MM.1S (cell line): ENCODE results near the gene MASP1.

ENCODE experiments used
- DNase-seq: peaks from one replicate; pipeline ENCODE4 v3.0.0-alpha.2; 2015
- H2AFZ ChIP-seq: fragments of 300-600 bp; sonication (generic); 2 replicates; pipeline ENCODE4 v1.6.0; 2016; ENCODE audit warnings: antibody characterized with exemption, low read length
- H3F3A ChIP-seq: fragments of 300-600 bp; sonication (generic); 2 replicates; pipeline ENCODE4 v1.6.1; 2016; ENCODE audit warnings: mild to moderate bottlenecking, antibody characterized with exemption, low read length, moderate library complexity, mixed read lengths; ENCODE audit not compliant: insufficient read depth
- H3K27ac ChIP-seq: fragments of 300-600 bp; sonication (generic); 2 replicates; pipeline ENCODE4 v1.5.1; 2016; ENCODE audit warnings: mild to moderate bottlenecking, low read length
- H3K27me3 ChIP-seq: fragments of 300-600 bp; sonication (generic); replicated peaks from 2 replicates; pipeline ENCODE4 v1.6.0; 2016; ENCODE audit warnings: low read length; ENCODE audit not compliant: insufficient read depth
- H3K36me3 ChIP-seq: fragments of 300-600 bp; sonication (generic); replicated peaks from 2 replicates; pipeline ENCODE4 v1.6.1; 2016; ENCODE audit warnings: mild to moderate bottlenecking, low read length, mixed read lengths; ENCODE audit not compliant: insufficient read depth
- H3K4me1 ChIP-seq: fragments of 300-600 bp; sonication (generic); 2 replicates; pipeline ENCODE4 v1.6.1; 2016; ENCODE audit warnings: low read length, mixed read lengths
- H3K4me2 ChIP-seq: fragments of 300-600 bp; sonication (generic); 2 replicates; pipeline ENCODE4 v1.6.0; 2016; ENCODE audit warnings: low read depth, low read length
- H3K4me3 ChIP-seq: fragments of 300-600 bp; sonication (generic); 2 replicates; pipeline ENCODE4 v1.5.1; 2016; ENCODE audit warnings: low read length, mixed read lengths
- H3K79me2 ChIP-seq: fragments of 300-600 bp; sonication (generic); 2 replicates; pipeline ENCODE4 v1.6.1; 2016; ENCODE audit warnings: mixed run types, low read length, mixed read lengths
- H3K9ac ChIP-seq: fragments of 300-600 bp; sonication (generic); 2 replicates; pipeline ENCODE4 v1.6.1; 2016; ENCODE audit warnings: low read length, mixed read lengths
- H3K9me2 ChIP-seq: fragments of 300-600 bp; sonication (generic); replicated peaks from 2 replicates; pipeline ENCODE4 v1.6.1; 2016; ENCODE audit warnings: mild to moderate bottlenecking, low read length, mixed read lengths; ENCODE audit not compliant: insufficient read depth
- H3K9me3 ChIP-seq: fragments of 300-600 bp; sonication (generic); replicated peaks from 2 replicates; pipeline ENCODE4 v1.6.1; 2016; ENCODE audit warnings: mild to moderate bottlenecking, low read length, mixed read lengths; ENCODE audit not compliant: insufficient read depth
- H4K20me1 ChIP-seq: fragments of 300-600 bp; sonication (generic); 2 replicates; pipeline ENCODE4 v1.6.1; 2016; ENCODE audit warnings: mild to moderate bottlenecking, low read length, moderate library complexity, mixed read lengths; ENCODE audit not compliant: insufficient read depth
- CTCF ChIP-seq: fragments of 300-600 bp; sonication (generic); IDR thresholded peaks from 2 replicates; pipeline ENCODE4 v1.5.1; 2016; ENCODE audit warnings: antibody characterized with exemption, low read length, mixed read lengths
- EZH2 ChIP-seq: fragments of 300-600 bp; sonication (generic); optimal IDR thresholded peaks from 2 replicates; pipeline ENCODE3; 2017; ENCODE audit warnings: low read depth, mild to moderate bottlenecking, antibody characterized with exemption, low read length, mixed read lengths
- EZH2phosphoT487 ChIP-seq: fragments of 300-600 bp; sonication (generic); IDR thresholded peaks from 2 replicates; pipeline ENCODE4 v1.6.1; 2018; ENCODE audit warnings: antibody characterized with exemption, low read length

Gene MASP1

DNA sequence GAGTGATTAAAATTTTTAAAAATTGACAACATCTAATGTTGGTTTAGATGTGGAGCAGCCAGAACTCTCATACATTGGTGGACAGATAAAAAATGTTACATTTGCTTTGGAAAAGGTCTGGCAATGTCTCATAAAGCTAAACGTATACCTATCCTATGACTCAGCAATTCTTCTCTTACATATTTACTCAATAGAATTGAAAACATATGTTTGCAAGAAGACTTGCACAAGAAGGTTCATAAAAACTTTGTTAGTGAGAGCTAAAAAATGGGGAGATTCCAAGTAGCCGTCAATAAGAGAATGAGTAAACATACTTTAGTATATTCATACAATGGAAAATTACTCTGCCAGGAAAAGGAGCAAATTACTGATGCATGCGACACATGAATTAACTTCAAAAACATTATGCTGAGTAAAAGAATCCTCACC, 30.0 kb downstream of the MASP1 start:
- no peaks in the 10 kb centered on the region for H4K20me1 ChIP-seq
- H3K27me3 ChIP-seq, result no peaks in the 10 kb centered on the region
- TF ChIP-seq EZH2phosphoT487, result no peak
- no peak for TF ChIP-seq EZH2
- TF ChIP-seq CTCF, result no peak
- no peaks in the 10 kb centered on the region for H3F3A ChIP-seq
- DNase-seq, result no peak
- H3K9ac ChIP-seq, result no peak overlapping the region
- no peak overlapping the region for H2AFZ ChIP-seq
- H3K79me2 ChIP-seq, result no peaks in the 10 kb centered on the region
- no peaks in the 10 kb centered on the region for H3K9me2 ChIP-seq
- H3K36me3 ChIP-seq, result no peaks in the 10 kb centered on the region
- no peak overlapping the region for H3K27ac ChIP-seq
- no peaks in the 10 kb centered on the region for H3K4me1 ChIP-seq
- H3K9me3 ChIP-seq, result no peaks in the 10 kb centered on the region
- H3K4me2 ChIP-seq, result no peak overlapping the region
- no peak overlapping the region for H3K4me3 ChIP-seq

GRCh38 chr3:187259171-187259570, 32.4 kb downstream of the MASP1 start:
- no peaks in the 10 kb centered on the region for H3K79me2 ChIP-seq
- no peak overlapping the region for H3K9ac ChIP-seq
- H3K36me3 ChIP-seq, result no peaks in the 10 kb centered on the region
- H3K27me3 ChIP-seq, result no peaks in the 10 kb centered on the region
- H3F3A ChIP-seq, result no peaks in the 10 kb centered on the region
- no peak overlapping the region for H3K27ac ChIP-seq
- TF ChIP-seq EZH2, result no peak
- H2AFZ ChIP-seq, result no peak overlapping the region
- H3K4me1 ChIP-seq, result no peaks in the 10 kb centered on the region
- H3K9me2 ChIP-seq, result no peaks in the 10 kb centered on the region
- no peak overlapping the region for H3K4me3 ChIP-seq
- no peak for DNase-seq
- no peak overlapping the region for H3K4me2 ChIP-seq
- H3K9me3 ChIP-seq, result no peaks in the 10 kb centered on the region
- H4K20me1 ChIP-seq, result no peaks in the 10 kb centered on the region

DNA sequence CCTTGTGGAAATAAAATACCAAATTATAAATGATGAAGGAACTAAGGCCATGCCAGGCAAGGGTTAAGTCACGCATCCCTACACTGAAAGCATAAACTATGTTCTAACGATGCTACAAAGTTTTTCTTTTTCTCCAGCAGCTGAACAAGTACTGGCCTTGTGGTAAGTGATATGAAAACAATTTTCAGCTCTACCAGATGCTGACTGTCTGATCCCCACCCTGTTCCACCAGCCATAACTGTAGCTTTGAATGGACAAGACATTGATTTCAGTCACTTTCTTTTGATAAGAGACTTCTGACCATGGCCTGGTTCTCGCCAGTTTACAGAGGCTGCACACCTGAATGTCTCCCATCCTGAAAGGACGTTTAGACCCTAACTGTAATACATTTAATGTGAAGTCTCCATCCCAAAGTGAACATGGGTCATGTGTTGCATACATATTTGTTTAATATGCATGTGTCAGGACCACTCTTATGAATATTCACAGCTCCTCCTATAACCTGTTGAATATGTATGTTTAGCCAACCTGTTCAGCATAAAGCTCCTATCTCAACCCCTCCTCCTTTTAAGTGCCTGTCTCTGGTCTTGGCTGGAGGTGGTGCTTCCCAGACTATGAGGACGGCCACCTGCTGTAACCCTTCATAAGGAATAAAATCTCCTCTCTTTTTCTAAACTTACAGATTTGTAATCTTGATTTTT, 33.4 kb downstream of the MASP1 start:
- H3F3A ChIP-seq, result no peaks in the 10 kb centered on the region
- no peak overlapping the region for H2AFZ ChIP-seq
- no peaks in the 10 kb centered on the region for H3K4me1 ChIP-seq
- no peak overlapping the region for H3K9ac ChIP-seq
- no peaks in the 10 kb centered on the region for H3K36me3 ChIP-seq
- no peak overlapping the region for H3K4me3 ChIP-seq
- H3K79me2 ChIP-seq, result no peaks in the 10 kb centered on the region
- no peak overlapping the region for H3K27ac ChIP-seq
- DNase-seq, result no peak
- H3K9me2 ChIP-seq, result no peaks in the 10 kb centered on the region
- TF ChIP-seq EZH2phosphoT487 (no peak), CTCF (no peak), EZH2 (no peak)
- H3K9me3 ChIP-seq, result no peaks in the 10 kb centered on the region
- no peaks in the 10 kb centered on the region for H3K27me3 ChIP-seq
- H3K4me2 ChIP-seq, result no peak overlapping the region
- H4K20me1 ChIP-seq, result no peaks in the 10 kb centered on the region

DNA sequence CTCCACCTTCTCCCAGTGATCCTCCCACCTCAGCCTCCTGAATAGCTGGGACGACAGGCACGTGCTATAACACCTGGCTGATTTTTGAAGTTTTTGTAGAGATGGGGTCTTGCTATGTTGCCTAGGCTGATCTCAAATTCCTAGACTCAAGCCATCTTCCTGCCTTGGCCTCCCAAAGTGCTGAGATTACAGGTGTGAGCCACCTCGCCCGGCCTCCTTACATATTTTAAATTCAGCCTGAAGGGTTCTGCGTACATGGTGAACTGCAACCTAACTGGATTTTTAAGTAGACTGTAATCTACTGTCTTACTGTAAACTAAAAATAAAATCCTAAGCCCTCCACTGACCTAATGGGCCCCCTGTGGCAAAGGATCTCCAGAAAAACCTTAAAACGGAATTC, 34.1 kb downstream of the MASP1 start:
- H3K4me3 ChIP-seq, result no peak overlapping the region
- no peak overlapping the region for H3K27ac ChIP-seq
- no peak overlapping the region for H2AFZ ChIP-seq
- H3K9ac ChIP-seq, result no peak overlapping the region
- no peaks in the 10 kb centered on the region for H3K9me2 ChIP-seq
- H3K4me2 ChIP-seq, result no peak overlapping the region
- TF ChIP-seq EZH2phosphoT487, result no peak
- H3K9me3 ChIP-seq, result no peaks in the 10 kb centered on the region
- no peak for DNase-seq
- H3K27me3 ChIP-seq, result no peaks in the 10 kb centered on the region
- no peaks in the 10 kb centered on the region for H3K79me2 ChIP-seq
- H3F3A ChIP-seq, result no peaks in the 10 kb centered on the region
- H4K20me1 ChIP-seq, result no peaks in the 10 kb centered on the region
- H3K4me1 ChIP-seq, result no peaks in the 10 kb centered on the region
- H3K36me3 ChIP-seq, result no peaks in the 10 kb centered on the region
